Measurements from ENCODE around the gene CRABP2. TPM values are rescaled to one million over a fixed set of nuclear protein-coding genes. Genes with fewer than 3 reads are reported as not detected.

Gene CRABP2
- polyA plus RNA-seq, 2 of the 4 experiments (the other 2 are of a cell fraction), result 1.7 to 15.6 TPM

DNA sequence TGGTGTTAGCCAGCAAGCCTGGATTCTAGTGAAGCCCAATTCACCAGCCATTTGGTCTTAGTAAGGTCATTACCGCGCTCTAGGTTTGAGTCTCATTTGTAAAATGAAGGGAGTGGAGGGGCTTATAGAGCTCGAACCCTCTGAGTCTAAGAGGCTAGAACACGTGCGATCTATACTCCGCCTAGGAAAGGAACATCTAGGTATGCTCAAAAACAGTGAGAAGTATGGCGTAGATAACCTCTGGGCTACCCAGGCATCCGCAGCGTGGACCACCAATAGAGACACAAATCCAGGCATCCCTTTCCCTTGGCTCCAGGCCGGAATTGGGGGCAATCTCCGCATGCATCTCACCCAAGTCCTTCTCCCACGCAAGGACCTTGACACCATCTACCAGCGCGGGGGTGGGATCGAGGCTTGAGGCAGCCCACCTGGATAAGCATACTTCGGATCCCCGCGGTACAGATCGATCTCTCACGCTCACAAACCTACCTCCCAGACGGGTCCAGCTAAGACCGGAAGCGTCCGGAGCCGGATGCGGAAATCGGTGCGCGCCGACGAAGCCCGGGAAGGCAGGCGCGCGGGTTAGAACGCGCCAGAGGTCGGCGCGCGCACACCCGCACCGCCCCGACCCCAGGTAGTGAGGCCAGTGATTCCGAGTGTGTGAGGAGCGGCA lies 22.7 kb upstream of the CRABP2 start, which contains the start of gene METTL25B:
Gene METTL25B, plus strand, starts transcription at position 544 of the 673 bp plus-strand sequence. CDS start 636 bp downstream, outside the sequence.
- TF ChIP-seq NR3C1 (IDR thresholded peaks at IDR 0.05) (no peak), POLR2AphosphoS2 (conservative IDR thresholded peaks at IDR 0.05; ENCODE audit: low read length) (no peak), RARB (CRISPR knock-in tag; IDR thresholded peaks at IDR 0.05) (no peak), BCL3 (IDR thresholded peaks at IDR 0.05) (peak; percentile 92; the same call in 1 of the 3 replicates), POLR2A (IDR thresholded peaks at IDR 0.05; ENCODE audit: low read length) (peak; percentile 66), KDM5A (IDR thresholded peaks at IDR 0.05) (peak; percentile 81), CHD4 (IDR thresholded peaks at IDR 0.05; ENCODE audit: borderline replicate concordance) (no peak), E2F6 (IDR thresholded peaks at IDR 0.05; ENCODE audit: borderline replicate concordance, low read depth) (0 out of 2 replicates have a peak, but pooled peaks have one; percentile 43), HOXA7 (CRISPR knock-in tag; IDR thresholded peaks at IDR 0.05) (no peak), JUNB (IDR thresholded peaks at IDR 0.05) (no peak), NPAS2 (CRISPR knock-in tag; IDR thresholded peaks at IDR 0.05; ENCODE audit: borderline replicate concordance) (no peak), PHF8 (IDR thresholded peaks at IDR 0.05; ENCODE audit: borderline replicate concordance, low read depth) (peak; percentile 33; the same call in 1 of the 2 replicates), SMC3 (IDR thresholded peaks at IDR 0.05) (no peak)
- TF ChIP-seq, protein P1, sequence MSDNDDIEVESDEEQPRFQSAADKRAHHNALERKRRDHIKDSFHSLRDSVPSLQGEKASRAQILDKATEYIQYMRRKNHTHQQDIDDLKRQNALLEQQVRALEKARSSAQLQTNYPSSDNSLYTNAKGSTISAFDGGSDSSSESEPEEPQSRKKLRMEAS (IDR thresholded peaks at IDR 0.05), result peak; percentile 14; the same call in 1 of the 2 replicates
- TF ChIP-seq, protein P2, sequence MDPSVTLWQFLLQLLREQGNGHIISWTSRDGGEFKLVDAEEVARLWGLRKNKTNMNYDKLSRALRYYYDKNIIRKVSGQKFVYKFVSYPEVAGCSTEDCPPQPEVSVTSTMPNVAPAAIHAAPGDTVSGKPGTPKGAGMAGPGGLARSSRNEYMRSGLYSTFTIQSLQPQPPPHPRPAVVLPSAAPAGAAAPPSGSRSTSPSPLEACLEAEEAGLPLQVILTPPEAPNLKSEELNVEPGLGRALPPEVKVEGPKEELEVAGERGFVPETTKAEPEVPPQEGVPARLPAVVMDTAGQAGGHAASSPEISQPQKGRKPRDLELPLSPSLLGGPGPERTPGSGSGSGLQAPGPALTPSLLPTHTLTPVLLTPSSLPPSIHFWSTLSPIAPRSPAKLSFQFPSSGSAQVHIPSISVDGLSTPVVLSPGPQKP (IDR thresholded peaks at IDR 0.05; ENCODE audit: low read depth, low read length), result no peak
- WGBS (ENCODE audit: missing lambda C conversion rate), result under 1% methylated on average over 28 of the region's 46 CpGs
- no peaks in the 10 kb centered on the region for H3K9me3 ChIP-seq
- H3K4me2 ChIP-seq, result peak within 1 kb of the TSS; percentile 95
- peak within 1 kb of the TSS; percentile 89 for H3K4me3 ChIP-seq
- ChIA-PET CTCF (interaction anchor here (1.1 to 42.3 kb wide), 18 partner anchors 8 to 199 kb away, joined by 3 to 2258 read pairs (median 26); partner anchors contain the start of genes CRABP2, INSRR, MRPL24 and NES), POLR2A (interaction anchor here (0.6 to 4.4 kb wide), 35 partner anchors 8 to 228 kb away, joined by 3 to 90 read pairs (median 6); partner anchors contain the start of genes HDGF, MEF2D, MRPL24 and PRCC)
- H3K27ac ChIP-seq, result peak within 1 kb of the TSS; percentile 93
- peak; percentile 87 to 90 for DNase-seq (ENCODE audit: low read depth in 1 of 2, low spot score in 1 of 2)
- H3K4me1 ChIP-seq, result peaks cover 35% of the 10 kb centered on the region
- no peak for FAIRE-seq
- peak; percentile 80 to 84 for ATAC-seq

GRCh38 chr1:156727492-156727891 lies 22.1 kb upstream of the CRABP2 start:
- CTCF ChIA-PET, result interaction anchor here (1.1 to 42.3 kb wide), 27 partner anchors 8 to 254 kb away, joined by 3 to 2258 read pairs (median 21); partner anchors contain the start of genes CRABP2, HDGF, INSRR and MRPL24
- peak overlapping the region; percentile 93 for H3K27ac ChIP-seq
- no peak for DNase-seq (ENCODE audit: low read depth in 1 of 2, low spot score in 1 of 2)

More at GRCh38 chr1:156727492-156727891, 22.1 kb upstream of the CRABP2 start:
- FAIRE-seq (no peak), ATAC-seq (no peak)
- Histone ChIP-seq H3K4me1 (peaks cover 35% of the 10 kb centered on the region), H3K4me2 (peak overlapping the region; percentile 95), H3K4me3 (peak overlapping the region; percentile 89), H3K9me3 (no peaks in the 10 kb centered on the region)
- POLR2A ChIA-PET, result interaction anchor here (1.2 to 4.4 kb wide), 7 partner anchors 9 to 48 kb away, joined by 4 to 90 read pairs (median 21); partner anchors contain the start of genes HDGF, MRPL24 and PRCC
- TF ChIP-seq ZFP36 (IDR thresholded peaks at IDR 0.05; ENCODE audit: borderline replicate concordance, partially characterized antibody) (no peak), RAD21 (conservative IDR thresholded peaks at IDR 0.05 in 1 of 2, IDR thresholded peaks at IDR 0.05 in 1 of 2) (no peak), MAZ (IDR thresholded peaks at IDR 0.05; ENCODE audit: borderline replicate concordance, low read depth, low read length) (no peak), JUNB (IDR thresholded peaks at IDR 0.05) (no peak), ZSCAN20 (CRISPR knock-in tag; IDR thresholded peaks at IDR 0.05) (no peak), HDAC2 (IDR thresholded peaks at IDR 0.05) (no peak), CHD4 (IDR thresholded peaks at IDR 0.05; ENCODE audit: borderline replicate concordance) (no peak), GATA3 (IDR thresholded peaks at IDR 0.05; ENCODE audit: borderline replicate concordance) (no peak), USF2 (IDR thresholded peaks at IDR 0.05) (no peak), MYC (IDR thresholded peaks at IDR 0.05; ENCODE audit: borderline replicate concordance, low read length) (no peak), FOXS1 (CRISPR knock-in tag; IDR thresholded peaks at IDR 0.05) (no peak), ZC3H11A (IDR thresholded peaks at IDR 0.05) (no peak), HOXB5 (CRISPR knock-in tag; IDR thresholded peaks at IDR 0.05) (no peak)
- TF ChIP-seq, protein P2 (IDR thresholded peaks at IDR 0.05; ENCODE audit: low read depth, low read length), result no peak
- TF ChIP-seq, protein P3, sequence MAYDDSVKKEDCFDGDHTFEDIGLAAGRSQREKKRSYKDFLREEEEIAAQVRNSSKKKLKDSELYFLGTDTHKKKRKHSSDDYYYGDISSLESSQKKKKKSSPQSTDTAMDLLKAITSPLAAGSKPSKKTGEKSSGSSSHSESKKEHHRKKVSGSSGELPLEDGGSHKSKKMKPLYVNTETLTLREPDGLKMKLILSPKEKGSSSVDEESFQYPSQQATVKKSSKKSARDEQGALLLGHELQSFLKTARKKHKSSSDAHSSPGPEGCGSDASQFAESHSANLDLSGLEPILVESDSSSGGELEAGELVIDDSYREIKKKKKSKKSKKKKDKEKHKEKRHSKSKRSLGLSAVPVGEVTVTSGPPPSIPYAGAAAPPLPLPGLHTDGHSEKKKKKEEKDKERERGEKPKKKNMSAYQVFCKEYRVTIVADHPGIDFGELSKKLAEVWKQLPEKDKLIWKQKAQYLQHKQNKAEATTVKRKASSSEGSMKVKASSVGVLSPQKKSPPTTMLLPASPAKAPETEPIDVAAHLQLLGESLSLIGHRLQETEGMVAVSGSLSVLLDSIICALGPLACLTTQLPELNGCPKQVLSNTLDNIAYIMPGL (CRISPR knock-in tag; IDR thresholded peaks at IDR 0.05; ENCODE audit: borderline replicate concordance), result no peak
- WGBS (ENCODE audit: missing lambda C conversion rate), result 47% methylated on average over 7 of the region's 7 CpGs
